ENCODE data around the gene PRPSAP1. TPM values are rescaled to one million over a fixed set of nuclear protein-coding genes. Genes with fewer than 3 reads are reported as not detected.

PRPSAP1 gene
- total RNA-seq, 1 experiment from 2014 or later = 38.4 TPM

- Histone ChIP-seq H3K9me3 (ENCODE audit: control insufficient read depth, low read depth, low read length) (no peaks in the 10 kb centered on the region), H3K18ac (ENCODE audit: insufficient read length, low read depth, low read length) (no peak overlapping the region), H3K23me2 (ENCODE audit: insufficient read length, low read depth, low read length, poor library complexity, severe bottlenecking) (no peaks in the 10 kb centered on the region), H3K14ac (ENCODE audit: insufficient read depth, low read length) (no peak overlapping the region), H2BK5ac (ENCODE audit: insufficient read length, low read length) (no peak overlapping the region), H3K56ac (ENCODE audit: insufficient read length, low read depth, low read length) (no peak overlapping the region), H2AFZ (ENCODE audit: low read length) (no peak overlapping the region), H3K27ac (ENCODE audit: insufficient read length, low read depth, low read length) (no peak overlapping the region), H3K4me2 (ENCODE audit: insufficient read depth, insufficient read length, low read length) (no peak overlapping the region), H3K27me3 (ENCODE audit: insufficient read depth, low read length) (no peaks in the 10 kb centered on the region), H3K23ac (ENCODE audit: insufficient read length, low read depth, low read length) (no peak overlapping the region), H4K91ac (ENCODE audit: insufficient read length, low read depth, low read length) (no peak overlapping the region), H2BK15ac (ENCODE audit: low read depth, low read length) (no peak overlapping the region), H2AK5ac (ENCODE audit: insufficient read length, low read length) (no peak overlapping the region), H2BK12ac (ENCODE audit: insufficient read length, low read depth, low read length) (no peak overlapping the region), H4K5ac (ENCODE audit: insufficient read length, low read depth, low read length) (no peak overlapping the region), H3K9ac (ENCODE audit: extremely low read depth, insufficient read length, low read length) (no peak overlapping the region), H4K8ac (replicated peaks; ENCODE audit: insufficient read length, low read depth, low read length) (no peak overlapping the region), H3T11ph (ENCODE audit: low read length) (no peak overlapping the region), H2BK20ac (ENCODE audit: low read depth, low read length, poor library complexity, severe bottlenecking) (no peak overlapping the region), H4K20me1 (ENCODE audit: control insufficient read depth, insufficient read depth, insufficient read length) (no peaks in the 10 kb centered on the region), H3K79me2 (ENCODE audit: insufficient read depth, low read length) (no peaks in the 10 kb centered on the region), H3K4ac (ENCODE audit: low read depth, low read length) (no peak overlapping the region), H2BK120ac (ENCODE audit: low read depth, low read length, poor library complexity, severe bottlenecking) (no peak overlapping the region), H3K4me1 (ENCODE audit: insufficient read depth, low read length) (no peaks in the 10 kb centered on the region), H3K79me1 (ENCODE audit: insufficient read depth, low read depth, low read length, poor library complexity, severe bottlenecking) (peaks cover 3% of the 10 kb centered on the region)
- Mint-ChIP-seq H3K4me3 (no peak overlapping the region), H3K4me1 (no peaks in the 10 kb centered on the region), H3K36me3 (ENCODE audit: insufficient read depth in 1 of 3, low read depth in 3 of 3) (peaks cover 15 to 39% (median 37%) of the 10 kb centered on the region in 3 experiments; a peak in 6 of 7 replicates), H3K9me3 (no peaks in the 10 kb centered on the region), H3K27me3 (ENCODE audit: low read depth) (no peaks in the 10 kb centered on the region), H3K27ac (no peak overlapping the region)
- WGBS (ENCODE audit: extremely low coverage, insufficient read length, low lambda C conversion rate) = no CpG with 5 or more reads among the region's 6 CpGs
- no peak for TF ChIP-seq CTCF (conservative IDR thresholded peaks at IDR 0.05)
- DNase-seq = no peak
These were observed 12.4 kb downstream of the PRPSAP1 start for GRCh38 chr17:76341301-76341700.

Measured in H9 (cell line).